ACHN (cell line): ENCODE data around the gene SDHA.

Experiments used
- DNase-seq: peaks from one replicate; pipeline ENCODE4 v3.0.0-alpha.2; 2015
- in situ Hi-C: cut with HindIII; loops from 2 replicates; pipeline ENCODE4 v1.10.0; 2017; ENCODE audit warnings: low sequenced_read_pairs, low pct_ligation_motif_present, low pct_unique_long_range_greater_than_20kb

Gene SDHA

GRCh38 chr5:305459-305858, 87.3 kb downstream of the SDHA start:
- in situ Hi-C loops: no loop called here
- DNase-seq: no peak

GRCh38 chr5:306011-306805, 88.1 kb downstream of the SDHA start:
- no peak for DNase-seq
- in situ Hi-C loops: no loop called here
